ENCODE measurements around the gene RCSD1. TPM values are rescaled to one million over a fixed set of nuclear protein-coding genes. Genes with fewer than 3 reads are reported as not detected.

RCSD1 gene
- total and polyA plus RNA-seq, 2 of the 13 experiments (the other 11 are each of a cell fraction or from before 2014, with no cell fraction given): not detected

- H3K27ac ChIP-seq (ENCODE audit: extremely low read length, insufficient read depth, low read length): no peak overlapping the region
- ATAC-seq (no peak), DNase-seq (ENCODE audit: low spot score) (no peak), FAIRE-seq (no peak)
- peaks cover 0 to 1% of the 10 kb centered on the region in 2 experiments; a peak in 1 of 5 replicates for H3K36me3 ChIP-seq (replicated peaks in 1 of 2; ENCODE audit: control insufficient read depth in 1 of 2, insufficient read depth in 2 of 2, low read length in 2 of 2)
- peaks cover 55% of the 10 kb centered on the region for H3K4me1 ChIP-seq (ENCODE audit: insufficient read depth, low read length)
- 95% methylated on average over 1 of the region's 1 CpG for WGBS (ENCODE audit: low lambda C conversion rate)
- no peak overlapping the region for H2AFZ ChIP-seq (ENCODE audit: low read length)
- no peaks in the 10 kb centered on the region for H4K20me1 ChIP-seq (ENCODE audit: insufficient read depth, low read length)
- no peak overlapping the region for H3K9ac ChIP-seq (ENCODE audit: insufficient read depth, low read depth, low read length)
- no peak overlapping the region for H3K4me2 ChIP-seq (ENCODE audit: low read depth, low read length)
- in situ Hi-C loops (cut with HindIII; ENCODE audit: extremely low pct_ligation_motif_present, low pct_unique_long_range_greater_than_20kb) (no loop called here), intact Hi-C loops (cut with micrococcal nuclease; ENCODE audit: unreplicated experiment) (no loop called here)
- no peaks in the 10 kb centered on the region for H3K9me3 ChIP-seq (ENCODE audit: low read length)
- CTCF ChIA-PET (ENCODE audit: low intra/inter-chr PET ratio, low total read pairs): no interaction called here
- peaks cover 47% of the 10 kb centered on the region for H3K79me2 ChIP-seq (ENCODE audit: insufficient read depth, low read length)
- no peak overlapping the region for H3K4me3 ChIP-seq (replicated peaks in 1 of 3; ENCODE audit: insufficient read depth in 1 of 3, low read depth in 2 of 3, low read length in 3 of 3)
- POLR2A ChIA-PET: no interaction called here
- TF ChIP-seq NFRKB (IDR thresholded peaks at IDR 0.05): no peak
- no peak for TF ChIP-seq ZNF33A (CRISPR knock-in tag; IDR thresholded peaks at IDR 0.05; ENCODE audit: borderline replicate concordance)
- TF ChIP-seq TAF15 (IDR thresholded peaks at IDR 0.05; ENCODE audit: low read depth, low read length, poor library complexity, severe bottlenecking): no peak
- no peak for TF ChIP-seq ZMAT3 (CRISPR knock-in tag; conservative IDR thresholded peaks at IDR 0.05)
- TF ChIP-seq ZNF274 (CRISPR knock-in tag; IDR thresholded peaks at IDR 0.05): no peak
- TF ChIP-seq ZFYVE20 (CRISPR knock-in tag; IDR thresholded peaks at IDR 0.05; ENCODE audit: borderline replicate concordance, low read depth): no peak
- TF ChIP-seq ZGPAT (CRISPR knock-in tag; IDR thresholded peaks at IDR 0.05): no peak
- TF ChIP-seq ZNF704 (CRISPR knock-in tag; IDR thresholded peaks at IDR 0.05; ENCODE audit: borderline replicate concordance): no peak
- no peak for TF ChIP-seq ZNF609 (CRISPR knock-in tag; IDR thresholded peaks at IDR 0.05; ENCODE audit: borderline replicate concordance)
- TF ChIP-seq MBNL3 (CRISPR knock-in tag; conservative IDR thresholded peaks at IDR 0.05): no peak
- TF ChIP-seq ZBTB1 (CRISPR knock-in tag; IDR thresholded peaks at IDR 0.05; ENCODE audit: borderline replicate concordance): no peak
- no peak for TF ChIP-seq PHF20 (CRISPR knock-in tag; IDR thresholded peaks at IDR 0.05)
- no peak for TF ChIP-seq HOXA5 (CRISPR knock-in tag; IDR thresholded peaks at IDR 0.05)
- TF ChIP-seq JUNB (CRISPR knock-in tag; IDR thresholded peaks at IDR 0.05; ENCODE audit: borderline replicate concordance): no peak
- TF ChIP-seq FOXJ3 (CRISPR knock-in tag; IDR thresholded peaks at IDR 0.05; ENCODE audit: borderline replicate concordance): no peak
- TF ChIP-seq ZNF790 (CRISPR knock-in tag; IDR thresholded peaks at IDR 0.05; ENCODE audit: borderline replicate concordance): no peak
- no TSS peak for BruUV-seq (replicated peaks)
- H3K27me3 ChIP-seq (ENCODE audit: control insufficient read depth in 1 of 2, insufficient read depth in 2 of 2, low read length in 2 of 2): no peaks in the 10 kb centered on the region
Observed at GRCh38 chr1:167751676-167752075, 121.6 kb downstream of the RCSD1 start.
